K562 (cell line): ENCODE measurements around the gene ALS2. TPM values are rescaled to one million over a fixed set of nuclear protein-coding genes. Genes with fewer than 3 reads are reported as not detected.

Experiments used
- ATAC-seq: fragments of 200-7000 bp; cut with Tn5 transposase; 3 replicates; pipeline ENCODE4 v1.9.1; 2020; ENCODE audit warnings: moderate library complexity
- BruUV-seq: library from RNA; stranded (reverse); fragments of 400-500 nt; replicated peaks from 2 replicates; lab custom pipeline; 2021; lab: Mats Ljungman, UMichigan
- CTCF ChIA-PET: fragments of 300-600 bp; formaldehyde crosslinking; extraction: SDS; loops from one replicate; lab custom pipeline; 2021; ENCODE audit warnings: low intra/inter-chr PET ratio; lab: Yijun Ruan, JAX
- POLR2A ChIA-PET: fragments of 300-600, 350-650 bp; sonication (Branson Sonifier 250); formaldehyde crosslinking; extraction: SDS; loops from one replicate; lab custom pipeline; 2021; ENCODE audit warnings: antibody characterized with exemption, inconsistent platforms; lab: Yijun Ruan, JAX
- DNase-seq, 4 experiments: peaks; one replicate each; pipeline versions ENCODE4 v3.0.0 to v3.0.0-alpha.2; 2011 to 2018; ENCODE audit warnings: low spot score in 3 of 4, mixed read lengths in 3 of 4; ENCODE audit errors: extremely low read depth in 1 of 4
- FAIRE-seq: peaks from 2 replicates; lab custom pipeline; 2011; peaks lifted over from hg19 to GRCh38; lab: Jason Lieb, UNC
- H2AFZ ChIP-seq: 2 replicates; pipeline ENCODE4 v1.6.0; 2011; ENCODE audit warnings: low read depth, low read length, control low read depth, inconsistent platforms
- H3K27ac ChIP-seq: fragments of 200-600 bp; 3 replicates; pipeline ENCODE4 v1.8.0; 2011; ENCODE audit warnings: low read depth, mild to moderate bottlenecking, control low read depth, inconsistent platforms, low read length, moderate library complexity, mixed read lengths; ENCODE audit errors: extremely low read depth
- H3K27me3 ChIP-seq, 2 experiments: fragments of 300-600 bp in 1 of 2; 2 replicates in 1 of 2; 3 replicates in 1 of 2; pipeline versions ENCODE4 v1.6.0 to v1.8.0; 2011; ENCODE audit warnings: inconsistent platforms in 2 of 2, low read length in 2 of 2, mild to moderate bottlenecking in 1 of 2, mixed read lengths in 1 of 2, moderate library complexity in 1 of 2; ENCODE audit not compliant: control insufficient read depth in 2 of 2, insufficient read depth in 2 of 2
- H3K36me3 ChIP-seq: fragments of 300-600 bp; 3 replicates; pipeline ENCODE4 v1.8.0; 2011; ENCODE audit warnings: mild to moderate bottlenecking, low read length, inconsistent platforms; ENCODE audit not compliant: control insufficient read depth, insufficient read depth
- H3K4me1 ChIP-seq, 2 experiments: fragments of 200-600 bp in 1 of 2; replicated peaks in 1 of 2; 2 replicates in 1 of 2; 3 replicates in 1 of 2; pipeline versions ENCODE4 v1.5.1 to v1.8.0; 2011; ENCODE audit warnings: inconsistent platforms in 2 of 2, low read length in 2 of 2, mild to moderate bottlenecking in 1 of 2, mixed read lengths in 1 of 2, moderate library complexity in 1 of 2; ENCODE audit not compliant: control insufficient read depth in 2 of 2, insufficient read depth in 2 of 2
- H3K4me2 ChIP-seq: 2 replicates; pipeline ENCODE4 v1.6.1; 2011; ENCODE audit warnings: low read length, control low read depth, inconsistent platforms, mixed read lengths; ENCODE audit not compliant: insufficient read depth
- H3K4me3 ChIP-seq: fragments of 200-600 bp; sonication (generic), shearing (Covaris generic); 2 replicates; pipeline ENCODE4 v1.5.1; 2016; ENCODE audit warnings: control low read depth, inconsistent platforms
- H3K79me2 ChIP-seq: fragments of 200-600 bp; 3 replicates; pipeline ENCODE4 v1.8.0; 2011; ENCODE audit warnings: low read length, inconsistent platforms; ENCODE audit not compliant: control insufficient read depth, insufficient read depth
- H3K9ac ChIP-seq, 2 experiments: 2 replicates each; pipeline versions ENCODE4 v1.6.0 to v1.6.1; 2011; ENCODE audit warnings: low read depth in 2 of 2, low read length in 2 of 2, control low read depth in 1 of 2, inconsistent platforms in 1 of 2, mild to moderate bottlenecking in 1 of 2, mixed read lengths in 1 of 2; ENCODE audit not compliant: insufficient read depth in 1 of 2
- H3K9me1 ChIP-seq: one replicate; pipeline ENCODE4 v1.6.0; 2011; ENCODE audit warnings: inconsistent platforms, mild to moderate bottlenecking, low read length, moderate library complexity; ENCODE audit not compliant: control insufficient read depth, insufficient read depth
- H3K9me3 ChIP-seq: replicated peaks from 2 replicates; pipeline ENCODE4 v1.5.1; 2011; ENCODE audit warnings: low read depth, low read length, inconsistent platforms; ENCODE audit not compliant: control insufficient read depth, insufficient read depth
- H4K20me1 ChIP-seq: replicated peaks from 2 replicates; pipeline ENCODE4 v1.6.1; 2011; ENCODE audit warnings: low read length, inconsistent platforms, mixed read lengths; ENCODE audit not compliant: control insufficient read depth, insufficient read depth
- BHLHE40 ChIP-seq: IDR thresholded peaks from 2 replicates; pipeline ENCODE4 v1.6.1; 2011; ENCODE audit warnings: low read length, improper control_type of control experiment
- FOXA3 ChIP-seq, 2 experiments: fragments of 450-650 bp in 1 of 2; sonication (generic) in 1 of 2; formaldehyde crosslinking; IDR thresholded peaks in 1 of 2; conservative IDR thresholded peaks in 1 of 2; 2 replicates each; pipeline versions ENCODE4 v1.4.0 to v1.8.0; 2020 to 2022; ENCODE audit warnings: mild to moderate bottlenecking in 2 of 2, missing genetic modification reagents in 1 of 2
- MCM7 ChIP-seq, 2 experiments: fragments of 450-650 bp; IDR thresholded peaks; 2 replicates each; pipeline ENCODE4 v1.6.1; 2016 to 2018
- RBM25 ChIP-seq: fragments of 200-400 bp; formaldehyde crosslinking; IDR thresholded peaks from 2 replicates; pipeline ENCODE4 v1.6.1; 2018; ENCODE audit warnings: low read length, low read depth, moderate library complexity; ENCODE audit not compliant: severe bottlenecking
- SPI1 ChIP-seq: IDR thresholded peaks from 2 replicates; pipeline ENCODE4 v1.6.1; 2011; ENCODE audit warnings: low read depth, low read length, control low read depth, borderline replicate concordance
- ZNF3 ChIP-seq: fragments of 250-450 bp; sonication (Bioruptor Pico); IDR thresholded peaks from 2 replicates; pipeline ENCODE4 v1.5.0; 2021; ENCODE audit warnings: mild to moderate bottlenecking, moderate library complexity
- WGBS: fragments of 100-300 bp; shearing (Covaris generic); methylation state at CpG from one replicate; pipeline ENCODE4 v1.1.6; 2016; ENCODE audit warnings: low coverage, mixed read lengths; ENCODE audit not compliant: insufficient coverage; ENCODE audit errors: missing lambda C conversion rate; 5-methylcytosine and 5-hydroxymethylcytosine counted together
- in situ Hi-C: fragments of 300-500 bp; cut with MboI; formaldehyde crosslinking; loops from 4 replicates; pipeline ENCODE4 v1.15.0; 2018; ENCODE audit warnings: inconsistent platforms, mixed read lengths
- intact Hi-C: fragments of 100-400 bp; cut with micrococcal nuclease; formaldehyde crosslinking; loops from 2 replicates; pipeline ENCODE4 v1.14.2; 2022
- polyA plus RNA-seq, 8 experiments: library from polyadenylated mRNA; depleted of rRNA in 4 of 8; stranded (reverse) in 5 of 8; unstranded in 3 of 8; fragments of >200 nt; fragmentation: Nextera tagmentation in 2 of 8; fragmentation: Illumina TruSeq in 1 of 8; extraction: Ambion mirVana in 2 of 8; extraction: Trizol in 1 of 8; gene quantifications; 2 replicates each; pipeline versions ENCODE4 v1.2.1 to v1.2.3, GENCODE V29; 2011 to 2014; ENCODE audit warnings: inconsistent platforms in 1 of 8, missing spikeins in 1 of 8
- total RNA-seq, 7 experiments: library from RNA; depleted of rRNA in 6 of 7; stranded (reverse); fragments of >200 nt in 6 of 7; fragmentation: Illumina TruSeq in 2 of 7; extraction: Trizol in 2 of 7; gene quantifications; 2 replicates each; pipeline versions ENCODE4 v1.2.1 to v1.2.3, GENCODE V29; 2011 to 2021; ENCODE audit warnings: low replicate concordance in 1 of 7

The ALS2 gene
- total and polyA plus RNA-seq, 9 of the 15 experiments (the other 6 are each of a cell fraction or from before 2014, with no cell fraction given): 5.2 to 17.7 (median 11.6) TPM

DNA sequence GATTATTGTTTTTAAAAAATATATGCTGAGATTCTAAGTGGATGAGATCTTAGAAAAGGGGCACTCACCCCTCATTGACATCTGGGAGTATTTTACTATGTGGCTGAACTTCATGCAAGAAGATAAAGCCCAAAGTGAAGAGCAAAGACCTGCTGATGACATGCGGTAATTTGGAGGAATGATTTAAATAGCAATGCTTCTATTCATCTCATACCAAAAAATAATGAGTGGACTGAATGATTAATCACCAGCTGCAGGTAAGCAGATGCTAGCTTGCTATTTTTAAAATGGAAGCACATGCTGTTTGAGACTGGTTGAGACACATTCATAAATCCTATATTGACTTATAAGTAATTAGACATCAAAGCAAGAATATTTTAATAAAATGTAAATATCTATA lies 12.9 kb upstream of the ALS2 start:
- H3K4me3 ChIP-seq: no peak overlapping the region
- no peaks in the 10 kb centered on the region for H3K27me3 ChIP-seq
- no TSS peak for BruUV-seq
- FAIRE-seq: no peak
- POLR2A ChIA-PET: no interaction called here
- 13% methylated on average over 1 of the region's 1 CpG for WGBS
- CTCF ChIA-PET: no interaction called here
- H3K36me3 ChIP-seq: no peaks in the 10 kb centered on the region
- ATAC-seq: no peak
- H4K20me1 ChIP-seq: no peaks in the 10 kb centered on the region
- TF ChIP-seq SPI1 (no peak), MCM7 (IDR thresholded peaks at IDR 0.05) (no peak), BHLHE40 (no peak)
- no peaks in the 10 kb centered on the region for H3K9me1 ChIP-seq
- no peak overlapping the region for H3K4me2 ChIP-seq
- in situ Hi-C loops (loop anchor here (5.0 kb wide), 1 partner anchor 384 kb away; no protein-coding TSS in a partner anchor), intact Hi-C loops (no loop called here)
- no peak for DNase-seq
- H3K4me1 ChIP-seq: peaks cover 0 to 4% of the 10 kb centered on the region in 2 experiments; a peak in 3 of 5 replicates
- H3K9me3 ChIP-seq: no peaks in the 10 kb centered on the region
- H3K9ac ChIP-seq: no peak overlapping the region
- H3K27ac ChIP-seq: no peak overlapping the region
- no peak overlapping the region for H2AFZ ChIP-seq
- H3K79me2 ChIP-seq: no peaks in the 10 kb centered on the region

GRCh38 chr2:201790989-201791388 lies 10.3 kb upstream of the ALS2 start:
- Histone ChIP-seq H3K9me1 (no peaks in the 10 kb centered on the region), H3K4me1 (peaks cover 0 to 13% of the 10 kb centered on the region in 2 experiments; a peak in 3 of 5 replicates), H3K27ac (no peak overlapping the region), H3K9me3 (no peaks in the 10 kb centered on the region), H3K27me3 (no peaks in the 10 kb centered on the region), H3K9ac (no peak overlapping the region), H4K20me1 (no peaks in the 10 kb centered on the region), H3K4me2 (no peak overlapping the region), H3K36me3 (no peaks in the 10 kb centered on the region), H2AFZ (no peak overlapping the region), H3K4me3 (no peak overlapping the region), H3K79me2 (no peaks in the 10 kb centered on the region)
- intact Hi-C loops: no loop called here
- peak; percentile 98 for TF ChIP-seq ZNF3 (CRISPR knock-in tag)
- no peak for TF ChIP-seq FOXA3 (CRISPR knock-in tag; conservative IDR thresholded peaks at IDR 0.05 in 1 of 2, IDR thresholded peaks at IDR 0.05 in 1 of 2)
- peak; percentile 69 for TF ChIP-seq RBM25
- BruUV-seq: no TSS peak
- ATAC-seq (no peak), DNase-seq (no peak), FAIRE-seq (no peak)
- 55% methylated on average over 2 of the region's 2 CpGs for WGBS
- CTCF ChIA-PET: no interaction called here
- POLR2A ChIA-PET: no interaction called here
- in situ Hi-C loops: loop anchor here (5.0 kb wide), 1 partner anchor 386 kb away; no protein-coding TSS in a partner anchor
